Gastroesophageal sphincter (tissue), 4 donors: ENCODE results near the gene CCS. TPM values are rescaled to one million over a fixed set of nuclear protein-coding genes. Genes with fewer than 3 reads are reported as not detected.

Experiments
- ATAC-seq: fragments of 150-250 bp; one replicate; pipeline ENCODE4 v1.9.1; 2016; ENCODE audit warnings: mild to moderate bottlenecking, moderate library complexity
- H3K27ac ChIP-seq, 4 donors: fragments of 200-600 bp; sonication (generic) in 3 of 4; 1 replicate in 3 of 4; 2 replicates in 1 of 4; pipeline ENCODE4 v1.5.1; 2016 to 2019
- H3K27me3 ChIP-seq: fragments of 200-600 bp; sonication (generic); one replicate; pipeline ENCODE4 v1.5.1; 2019
- H3K36me3 ChIP-seq, 2 donors: fragments of 200-600 bp; sonication (generic); one replicate each; pipeline ENCODE4 v1.5.1; 2019; ENCODE audit warnings: control low read depth in 1 of 2
- H3K4me1 ChIP-seq, 3 donors: fragments of 200-600 bp; sonication (generic); 1 replicate in 2 of 3; 2 replicates in 1 of 3; pipeline ENCODE4 v1.5.1; 2016 to 2019; ENCODE audit warnings: control low read depth in 2 of 3
- H3K4me3 ChIP-seq, 2 donors: fragments of 200-600 bp; sonication (generic); one replicate each; pipeline ENCODE4 v1.5.1; 2019; ENCODE audit warnings: mild to moderate bottlenecking in 1 of 2, moderate library complexity in 1 of 2
- H3K9me3 ChIP-seq, 3 donors: fragments of 200-600 bp; sonication (generic); one replicate each; pipeline ENCODE4 v1.5.1; 2017 to 2019; ENCODE audit warnings: control low read depth in 2 of 3
- EP300 ChIP-seq: sonication (generic); formaldehyde crosslinking; IDR thresholded peaks from one replicate; pipeline ENCODE4 v1.6.1; 2017; ENCODE audit warnings: antibody characterized with exemption, mild to moderate bottlenecking
- POLR2A ChIP-seq, 2 donors: fragments of 450-650 bp; IDR thresholded peaks; one replicate each; pipeline ENCODE4 v1.6.1; 2017; ENCODE audit warnings: antibody characterized with exemption in 2 of 2, mild to moderate bottlenecking in 2 of 2, moderate library complexity in 1 of 2
- POLR2AphosphoS5 ChIP-seq: sonication (generic); formaldehyde crosslinking; IDR thresholded peaks from one replicate; pipeline ENCODE4 v1.6.1; 2017; ENCODE audit warnings: antibody characterized with exemption
- WGBS, 2 donors: methylation state at CpG; one replicate each; pipeline ENCODE4 v1.1.5; 2018; ENCODE audit warnings: low coverage in 1 of 2; 5-methylcytosine and 5-hydroxymethylcytosine counted together
- total RNA-seq, 4 donors: library from RNA; depleted of rRNA; stranded (reverse); fragments of >200 nt; gene quantifications; one replicate each; pipeline ENCODE4 v1.1.0, GENCODE V29; 2016
- TF ChIP-seq, protein P1 (sequence below), 4 experiments: fragments of 200-600 bp in 2 of 4; fragments of 450-650 bp in 2 of 4; sonication (generic) in 1 of 4; IDR thresholded peaks; one replicate each; pipeline ENCODE4 v1.5.1; 2017 to 2019; ENCODE audit warnings: antibody characterized with exemption in 4 of 4, mild to moderate bottlenecking in 2 of 4, moderate library complexity in 2 of 4

Gene CCS
- total RNA-seq, 4 donors from 2014 or later = 28.1 to 41.7 (median 33.9) TPM

DNA sequence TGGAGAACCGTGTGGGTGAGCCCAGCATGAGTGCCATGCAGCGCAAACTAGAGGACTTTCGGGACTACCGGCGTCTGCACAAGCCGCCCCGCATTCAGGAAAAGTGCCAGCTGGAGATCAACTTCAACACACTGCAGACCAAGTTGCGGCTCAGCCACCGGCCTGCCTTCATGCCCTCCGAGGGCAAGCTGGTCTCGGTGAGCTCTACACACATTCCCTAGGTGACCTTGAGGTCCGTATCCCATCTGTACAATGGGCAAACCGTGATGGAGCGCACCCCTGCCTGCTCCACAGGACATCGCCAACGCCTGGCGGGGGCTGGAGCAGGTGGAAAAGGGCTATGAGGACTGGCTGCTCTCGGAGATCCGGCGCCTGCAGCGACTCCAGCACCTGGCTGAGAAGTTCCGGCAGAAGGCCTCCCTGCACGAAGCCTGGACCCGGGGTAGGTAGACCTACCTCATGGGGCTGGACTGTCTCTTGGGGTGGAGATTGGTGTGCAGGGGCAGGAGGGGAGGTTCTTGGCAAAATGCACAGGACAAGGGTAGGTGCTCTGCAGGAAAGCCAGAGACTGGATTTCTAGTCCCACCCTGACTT, 35.2 kb upstream of the CCS start:
- TF ChIP-seq EP300 = no peak
- TF ChIP-seq, protein P1, sequence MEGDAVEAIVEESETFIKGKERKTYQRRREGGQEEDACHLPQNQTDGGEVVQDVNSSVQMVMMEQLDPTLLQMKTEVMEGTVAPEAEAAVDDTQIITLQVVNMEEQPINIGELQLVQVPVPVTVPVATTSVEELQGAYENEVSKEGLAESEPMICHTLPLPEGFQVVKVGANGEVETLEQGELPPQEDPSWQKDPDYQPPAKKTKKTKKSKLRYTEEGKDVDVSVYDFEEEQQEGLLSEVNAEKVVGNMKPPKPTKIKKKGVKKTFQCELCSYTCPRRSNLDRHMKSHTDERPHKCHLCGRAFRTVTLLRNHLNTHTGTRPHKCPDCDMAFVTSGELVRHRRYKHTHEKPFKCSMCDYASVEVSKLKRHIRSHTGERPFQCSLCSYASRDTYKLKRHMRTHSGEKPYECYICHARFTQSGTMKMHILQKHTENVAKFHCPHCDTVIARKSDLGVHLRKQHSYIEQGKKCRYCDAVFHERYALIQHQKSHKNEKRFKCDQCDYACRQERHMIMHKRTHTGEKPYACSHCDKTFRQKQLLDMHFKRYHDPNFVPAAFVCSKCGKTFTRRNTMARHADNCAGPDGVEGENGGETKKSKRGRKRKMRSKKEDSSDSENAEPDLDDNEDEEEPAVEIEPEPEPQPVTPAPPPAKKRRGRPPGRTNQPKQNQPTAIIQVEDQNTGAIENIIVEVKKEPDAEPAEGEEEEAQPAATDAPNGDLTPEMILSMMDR (IDR thresholded peaks at IDR 0.05) = no peak
- TF ChIP-seq POLR2A (IDR thresholded peaks at IDR 0.05) = no peak
- TF ChIP-seq POLR2AphosphoS5 = no peak
- 87% methylated on average over 3 of the region's 24 CpGs; no CpG with 5 or more reads in 1 of the 2 donors for WGBS, 2 donors
- no peak for ATAC-seq

DNA sequence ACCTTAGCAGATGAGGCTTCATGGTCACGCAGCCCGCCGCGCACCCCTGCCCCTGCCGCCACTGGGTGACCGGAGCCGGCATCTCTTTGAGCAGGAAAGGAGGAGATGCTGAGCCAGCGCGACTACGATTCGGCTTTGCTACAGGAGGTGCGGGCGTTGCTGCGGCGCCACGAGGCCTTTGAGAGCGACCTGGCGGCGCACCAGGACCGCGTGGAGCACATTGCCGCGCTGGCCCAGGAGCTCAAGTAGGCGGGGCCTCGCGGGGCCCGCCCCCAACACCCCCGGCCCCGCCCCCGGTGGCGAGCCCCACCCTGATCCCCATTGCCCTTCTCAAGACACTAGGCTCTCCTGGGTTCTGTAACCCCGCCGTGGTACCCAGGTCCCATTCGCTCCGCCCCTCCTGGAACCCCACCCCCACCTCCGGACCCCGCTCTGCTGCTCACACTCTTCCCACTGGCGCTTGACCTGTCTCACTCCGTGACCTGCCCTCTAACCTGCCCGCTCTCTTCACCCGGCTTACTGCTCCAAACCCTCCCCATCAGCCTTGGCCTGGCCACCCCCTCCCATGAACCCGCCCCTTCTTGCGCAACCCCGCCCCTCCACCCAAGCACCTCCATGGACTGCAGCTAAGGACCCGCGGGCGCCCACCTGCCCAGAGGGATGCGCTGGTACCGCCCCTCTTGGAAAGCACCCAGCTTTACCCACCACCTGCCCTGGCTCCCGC, 33.7 kb upstream of the CCS start:
- Histone ChIP-seq H3K9me3 (no peaks in the 10 kb centered on the region), H3K27ac (no peak overlapping the region), H3K4me1 (peaks cover 0 to 15% (median 6%) of the 10 kb centered on the region in 3 donors), H3K27me3 (peaks cover 20% of the 10 kb centered on the region), H3K36me3 (peaks cover 0 to 16% of the 10 kb centered on the region in 2 donors), H3K4me3 (peak overlapping the region in 1 of 2 donors; percentile 14)
- WGBS, 2 donors = 0 to 12% methylated on average over 3 of the region's 50 CpGs
- TF ChIP-seq, protein P1 (IDR thresholded peaks at IDR 0.05) = no peak
- TF ChIP-seq EP300 (no peak), POLR2AphosphoS5 (no peak), POLR2A (IDR thresholded peaks at IDR 0.05) (no peak)
- peak; percentile 63 for ATAC-seq

More for the DNA sequence above, 35.2 kb upstream of the CCS start:
- Histone ChIP-seq H3K27me3 (peaks cover 20% of the 10 kb centered on the region), H3K27ac (no peak overlapping the region), H3K4me1 (peaks cover 0 to 15% (median 6%) of the 10 kb centered on the region in 3 donors), H3K9me3 (no peaks in the 10 kb centered on the region), H3K4me3 (no peak overlapping the region), H3K36me3 (peaks cover 0 to under 1% of the 10 kb centered on the region in 2 donors)

DNA sequence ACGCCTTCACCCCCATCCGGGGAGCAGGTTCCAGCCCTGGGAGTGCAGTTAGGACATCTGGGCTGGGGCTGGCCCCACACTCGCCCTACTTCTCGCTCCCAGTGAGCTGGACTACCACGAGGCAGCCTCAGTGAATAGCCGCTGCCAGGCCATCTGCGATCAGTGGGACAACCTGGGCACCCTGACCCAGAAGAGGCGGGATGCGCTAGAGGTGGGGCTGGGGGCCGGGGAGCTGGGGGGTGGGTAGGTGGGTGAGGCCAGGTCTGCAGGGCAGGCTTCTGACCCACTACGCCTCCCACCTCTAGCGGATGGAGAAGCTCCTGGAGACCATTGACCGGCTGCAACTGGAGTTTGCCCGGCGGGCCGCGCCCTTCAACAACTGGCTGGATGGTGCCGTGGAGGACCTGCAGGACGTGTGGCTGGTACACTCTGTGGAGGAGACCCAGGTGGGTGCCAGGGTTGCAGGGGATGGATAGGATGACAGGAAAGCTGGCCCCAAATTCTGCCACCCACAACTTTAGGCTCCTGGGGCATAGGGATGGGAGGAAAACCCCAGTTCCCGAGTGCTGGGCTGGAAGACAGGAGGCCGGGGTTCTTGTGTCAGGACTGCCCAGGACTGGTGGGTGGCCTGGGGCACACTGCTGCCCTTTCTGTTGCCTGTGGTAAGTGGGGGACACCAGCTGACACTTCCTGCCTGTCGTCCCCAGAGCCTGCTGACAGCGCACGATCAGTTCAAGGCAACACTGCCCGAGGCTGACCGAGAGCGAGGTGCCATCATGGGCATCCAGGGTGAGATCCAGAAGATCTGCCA, 32.9 kb upstream of the CCS start:
- peaks cover 0 to 23% of the 10 kb centered on the region in 2 donors for H3K36me3 ChIP-seq
- TF ChIP-seq, protein P1 (IDR thresholded peaks at IDR 0.05) = no peak
- TF ChIP-seq POLR2AphosphoS5 (no peak), EP300 (no peak), POLR2A (IDR thresholded peaks at IDR 0.05) (no peak)
- WGBS, 2 donors = no CpG with 5 or more reads among the region's 27 CpGs
- peaks cover 20% of the 10 kb centered on the region for H3K27me3 ChIP-seq
- no peak overlapping the region for H3K27ac ChIP-seq
- no peaks in the 10 kb centered on the region for H3K9me3 ChIP-seq
- no peak overlapping the region for H3K4me3 ChIP-seq
- no peak for ATAC-seq
- H3K4me1 ChIP-seq = peaks cover 0 to 15% (median 6%) of the 10 kb centered on the region in 3 donors

DNA sequence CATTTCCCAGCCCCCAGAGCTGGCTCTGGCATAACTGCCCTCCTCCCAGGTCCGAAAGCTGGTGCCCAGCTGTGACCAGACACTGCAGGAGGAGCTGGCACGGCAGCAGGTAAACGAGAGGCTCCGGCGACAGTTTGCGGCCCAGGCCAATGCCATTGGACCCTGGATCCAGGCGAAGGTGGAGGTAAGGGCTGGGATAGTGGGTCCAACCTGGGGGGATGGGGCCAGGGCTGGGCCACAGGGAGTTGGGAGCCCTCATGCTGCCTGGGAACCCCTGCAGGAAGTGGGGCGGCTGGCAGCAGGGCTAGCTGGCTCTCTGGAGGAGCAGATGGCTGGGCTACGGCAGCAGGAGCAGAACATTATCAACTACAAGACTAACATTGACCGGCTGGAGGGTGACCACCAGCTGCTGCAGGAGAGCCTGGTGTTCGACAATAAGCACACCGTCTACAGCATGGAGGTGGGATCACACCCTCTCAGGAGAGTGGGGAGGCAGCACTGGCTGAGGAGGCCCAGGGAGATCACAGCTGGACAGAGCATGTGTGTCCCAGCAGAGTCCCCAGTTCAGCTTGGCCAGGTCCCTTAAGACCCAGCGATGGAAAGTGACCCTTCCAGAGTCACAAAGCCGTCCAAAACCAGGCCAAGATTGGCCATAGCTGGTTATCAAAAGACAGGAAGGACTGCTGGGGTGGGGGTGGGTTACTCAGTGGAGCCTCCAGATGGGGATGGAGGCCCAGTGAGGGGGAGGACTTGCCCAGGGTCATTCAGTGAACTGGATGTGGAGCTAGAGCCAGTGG, 31.6 kb upstream of the CCS start:
- Histone ChIP-seq H3K4me1 (peaks cover 0 to 15% (median 6%) of the 10 kb centered on the region in 3 donors), H3K27ac (no peak overlapping the region), H3K4me3 (no peak overlapping the region), H3K36me3 (peaks cover 0 to 36% of the 10 kb centered on the region in 2 donors), H3K27me3 (peaks cover 13% of the 10 kb centered on the region), H3K9me3 (no peaks in the 10 kb centered on the region)
- no peak for ATAC-seq
- TF ChIP-seq POLR2AphosphoS5 = no peak
- TF ChIP-seq EP300 = no peak
- TF ChIP-seq, protein P1 (IDR thresholded peaks at IDR 0.05) = no peak
- no peak for TF ChIP-seq POLR2A (IDR thresholded peaks at IDR 0.05)
- 0% methylated on average over 1 of the region's 14 CpGs; no CpG with 5 or more reads in 1 of the 2 donors for WGBS, 2 donors
